Uterus (tissue), 4 donors: ENCODE results near the gene MRPL51. TPM values are rescaled to one million over a fixed set of nuclear protein-coding genes. Genes with fewer than 3 reads are reported as not detected.
"Not testable (repeated sequence)": the region's sequence is repeated elsewhere in the genome, so short reads cannot be mapped to it uniquely, and the experiment has no call there.

Source experiments
- DNase-seq, 2 donors: peaks; one replicate each; pipeline ENCODE4 v3.0.0-alpha.2; 2019 to 2020
- H3K27ac ChIP-seq, 2 donors: fragments of 200-600 bp; sonication (generic); 1 replicate in 1 of 2; 2 replicates in 1 of 2; pipeline ENCODE4 v1.5.1; 2016 to 2018
- H3K27me3 ChIP-seq, 2 donors: fragments of 200-600 bp; sonication (generic); one replicate each; pipeline ENCODE4 v1.5.1; 2018 to 2019; ENCODE audit warnings: control low read depth in 1 of 2
- H3K36me3 ChIP-seq, 2 donors: fragments of 200-600 bp; sonication (generic); one replicate each; pipeline ENCODE4 v1.5.1; 2019; ENCODE audit warnings: control low read depth in 1 of 2
- H3K4me1 ChIP-seq, 2 donors: fragments of 200-600 bp; sonication (generic); one replicate each; pipeline ENCODE4 v1.5.1; 2018 to 2019; ENCODE audit warnings: control low read depth in 1 of 2
- H3K4me3 ChIP-seq, 2 donors: fragments of 200-600 bp; sonication (generic); 1 replicate in 1 of 2; 2 replicates in 1 of 2; pipeline ENCODE4 v1.5.1; 2018 to 2019; ENCODE audit warnings: mild to moderate bottlenecking in 1 of 2
- H3K9me3 ChIP-seq, 2 donors: fragments of 200-600 bp; sonication (generic); one replicate each; pipeline ENCODE4 v1.5.1; 2019; ENCODE audit warnings: control low read depth in 1 of 2
- CTCF ChIP-seq, 4 experiments: fragments of 200-600 bp in 2 of 4; fragments of 450-650 bp in 2 of 4; sonication (generic) in 2 of 4; IDR thresholded peaks; one replicate each; pipeline ENCODE4 v1.5.1; 2016 to 2019; ENCODE audit warnings: antibody characterized with exemption in 4 of 4, mild to moderate bottlenecking in 2 of 4, moderate library complexity in 1 of 4
- POLR2A ChIP-seq, 2 donors: fragments of 450-650 bp; IDR thresholded peaks; one replicate each; pipeline ENCODE4 v1.6.1; 2016; ENCODE audit warnings: antibody characterized with exemption in 2 of 2, mild to moderate bottlenecking in 1 of 2, moderate library complexity in 1 of 2
- intact Hi-C: fragments of 100-400 bp; cut with DNase I; formaldehyde crosslinking; loops from one replicate; pipeline ENCODE4 v1.15.1; 2023; ENCODE audit warnings: low total_unique reads
- total RNA-seq, 4 donors: library from RNA; depleted of rRNA in 3 of 4; stranded (reverse); fragments of >200 nt in 3 of 4; gene quantifications; one replicate each; pipeline versions ENCODE4 v1.1.0 to v1.2.4, GENCODE V29; 2014 to 2023
- donor health status: DM: yes; HTN: yes; CAD: no.

MRPL51 gene
- total RNA-seq, 4 donors from 2014 or later: 14.1 to 83.7 (median 36.4) TPM

DNA sequence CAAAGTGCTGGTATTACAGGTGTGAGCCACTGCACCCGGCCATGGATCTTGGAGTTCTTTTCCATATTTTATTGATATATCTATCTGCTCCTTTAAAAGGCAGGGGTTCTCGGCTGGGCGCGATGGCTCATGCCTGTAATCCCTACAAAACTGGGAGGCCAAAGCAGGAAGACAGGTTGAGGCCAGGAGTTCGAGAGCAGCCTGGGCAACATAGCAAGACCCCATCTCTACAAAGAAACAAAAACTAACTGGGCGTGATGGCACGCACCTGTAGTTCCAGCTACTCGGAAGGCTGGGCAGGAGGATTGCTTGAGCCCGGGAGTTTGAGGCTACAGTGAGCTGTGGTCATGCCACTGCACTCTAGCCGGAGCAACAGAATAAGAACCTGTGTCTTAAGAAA, 29.1 kb upstream of the MRPL51 start:
- no peak for TF ChIP-seq POLR2A (IDR thresholded peaks at IDR 0.05)
- TF ChIP-seq CTCF (IDR thresholded peaks at IDR 0.05): no peak
- no peaks in the 10 kb centered on the region for H3K27me3 ChIP-seq
- intact Hi-C loops: no loop called here
- H3K9me3 ChIP-seq: no peaks in the 10 kb centered on the region
- no peaks in the 10 kb centered on the region for H3K36me3 ChIP-seq
- no peak overlapping the region for H3K27ac ChIP-seq
- H3K4me1 ChIP-seq: no peaks in the 10 kb centered on the region
- DNase-seq: no peak
- H3K4me3 ChIP-seq: no peak overlapping the region

GRCh38 chr12:6520186-6520585, 27.1 kb upstream of the MRPL51 start:
- H3K9me3 ChIP-seq: no peaks in the 10 kb centered on the region
- H3K27ac ChIP-seq: no peak overlapping the region
- TF ChIP-seq POLR2A (IDR thresholded peaks at IDR 0.05): no peak
- no peak for TF ChIP-seq CTCF (IDR thresholded peaks at IDR 0.05)
- H3K27me3 ChIP-seq: no peaks in the 10 kb centered on the region
- no peak for DNase-seq
- H3K4me1 ChIP-seq: no peaks in the 10 kb centered on the region
- intact Hi-C loops: no loop called here
- no peaks in the 10 kb centered on the region for H3K36me3 ChIP-seq
- no peak overlapping the region for H3K4me3 ChIP-seq

DNA sequence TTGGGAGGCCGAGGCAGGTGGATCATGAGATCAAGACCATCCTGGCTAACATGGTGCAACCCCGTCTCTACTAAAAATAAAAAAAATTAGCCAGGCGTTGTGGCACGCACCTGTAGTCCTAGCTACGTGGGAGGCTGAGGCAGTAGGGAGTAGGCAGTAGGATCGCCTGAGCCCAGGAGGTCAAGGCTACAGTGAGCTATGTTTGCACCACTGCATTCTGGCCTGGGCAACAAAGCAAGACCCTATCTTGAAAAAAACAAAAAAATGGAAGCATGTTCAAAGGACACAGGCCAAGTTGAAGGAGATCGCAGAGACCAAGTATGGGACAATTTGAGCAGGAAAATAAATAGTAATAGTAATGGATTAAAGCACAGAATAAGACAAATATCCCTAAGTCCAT, 15.0 kb upstream of the MRPL51 start:
- H3K4me3 ChIP-seq: no peak overlapping the region
- no peaks in the 10 kb centered on the region for H3K36me3 ChIP-seq
- no peak for DNase-seq
- H3K9me3 ChIP-seq: no peaks in the 10 kb centered on the region
- H3K27me3 ChIP-seq: no peaks in the 10 kb centered on the region
- intact Hi-C loops: no loop called here
- TF ChIP-seq POLR2A (IDR thresholded peaks at IDR 0.05): no peak
- no peak for TF ChIP-seq CTCF (IDR thresholded peaks at IDR 0.05)
- H3K27ac ChIP-seq: peak overlapping the region; percentile 23 to 60
- no peaks in the 10 kb centered on the region for H3K4me1 ChIP-seq

GRCh38 chr12:6507102-6507998, 14.3 kb upstream of the MRPL51 start:
- Histone ChIP-seq H3K4me1 (no peaks in the 10 kb centered on the region), H3K9me3 (no peaks in the 10 kb centered on the region), H3K4me3 (no peak overlapping the region), H3K36me3 (no peaks in the 10 kb centered on the region), H3K27me3 (no peaks in the 10 kb centered on the region), H3K27ac (peak overlapping the region; percentile 32 to 60)
- DNase-seq: no peak
- intact Hi-C loops: no loop called here
- TF ChIP-seq POLR2A (IDR thresholded peaks at IDR 0.05) (no peak), CTCF (IDR thresholded peaks at IDR 0.05) (no peak)

DNA sequence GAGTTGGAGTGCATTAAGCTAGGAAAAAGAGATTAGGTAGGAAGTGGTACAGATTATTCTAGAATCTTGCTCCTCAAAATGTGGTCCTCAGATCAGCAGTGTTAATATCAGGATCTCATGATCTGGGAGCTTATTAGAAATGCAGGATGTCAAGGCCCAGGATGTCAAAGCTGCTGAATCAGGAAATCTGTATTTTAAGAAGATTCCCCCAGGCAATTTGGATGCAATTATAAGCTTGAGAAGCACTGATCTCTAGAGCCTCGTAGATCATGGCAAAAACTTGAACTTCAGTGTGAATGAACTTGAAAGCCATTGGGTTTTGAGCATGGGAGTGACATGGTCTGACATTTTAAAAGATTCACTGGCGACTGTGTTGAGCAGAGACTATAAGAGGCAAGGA, 7.4 kb upstream of the MRPL51 start:
- TF ChIP-seq POLR2A (IDR thresholded peaks at IDR 0.05): no peak
- no peak for TF ChIP-seq CTCF (IDR thresholded peaks at IDR 0.05)
- Histone ChIP-seq H3K27ac (no peak overlapping the region), H3K27me3 (no peaks in the 10 kb centered on the region), H3K9me3 (no peaks in the 10 kb centered on the region), H3K36me3 (no peaks in the 10 kb centered on the region), H3K4me3 (no peak overlapping the region), H3K4me1 (peaks cover 0 to 1% of the 10 kb centered on the region in 2 donors)
- DNase-seq: no peak
- intact Hi-C loops: no loop called here

DNA sequence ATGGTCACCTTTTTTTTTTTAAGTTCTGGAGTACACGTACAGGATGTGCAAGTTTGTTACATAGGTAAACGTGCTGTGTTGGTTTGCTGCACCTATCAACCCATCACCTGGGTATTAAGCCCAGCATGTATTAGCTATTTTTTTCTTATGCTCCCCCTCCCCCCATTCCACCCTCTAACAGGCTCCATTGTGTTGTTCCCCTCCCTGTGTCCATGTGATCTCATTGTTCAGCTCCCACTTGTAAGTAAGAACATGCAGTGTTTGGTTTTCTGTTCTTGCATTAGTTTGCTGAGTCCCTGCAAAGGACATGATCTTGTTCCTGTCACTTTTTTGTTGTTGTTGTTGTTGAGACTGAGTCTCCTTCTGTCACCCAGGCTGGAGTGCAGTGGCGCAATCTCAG, 4.2 kb upstream of the MRPL51 start:
- H3K27ac ChIP-seq, H3K36me3 ChIP-seq, H3K27me3 ChIP-seq, DNase-seq, H3K9me3 ChIP-seq, H3K4me3 ChIP-seq, intact Hi-C loops: not testable (repeated sequence)
- peaks cover 5 to 14% of the 10 kb centered on the region in 2 donors for H3K4me1 ChIP-seq
